ENCODE data around the gene CDH26.

Gene CDH26

DNA sequence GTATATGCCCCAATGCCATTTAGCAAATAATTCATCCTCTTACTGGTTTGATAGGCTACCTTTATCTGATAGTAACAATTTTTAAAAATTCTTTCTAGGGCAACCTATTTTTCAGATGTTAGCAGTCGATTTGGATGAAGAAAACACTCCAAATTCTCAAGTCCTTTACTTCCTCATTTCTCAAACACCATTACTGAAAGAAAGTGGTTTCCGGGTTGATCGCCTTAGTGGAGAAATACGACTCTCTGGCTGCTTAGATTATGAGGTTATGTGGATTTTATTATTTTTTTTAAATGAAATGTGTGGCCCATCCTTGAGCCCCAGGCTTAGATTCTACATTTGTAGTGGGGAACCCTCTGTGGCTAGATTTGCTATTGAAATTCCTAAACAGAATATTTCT, 26.3 kb downstream of the CDH26 start:
- TF ChIP-seq, protein P1, sequence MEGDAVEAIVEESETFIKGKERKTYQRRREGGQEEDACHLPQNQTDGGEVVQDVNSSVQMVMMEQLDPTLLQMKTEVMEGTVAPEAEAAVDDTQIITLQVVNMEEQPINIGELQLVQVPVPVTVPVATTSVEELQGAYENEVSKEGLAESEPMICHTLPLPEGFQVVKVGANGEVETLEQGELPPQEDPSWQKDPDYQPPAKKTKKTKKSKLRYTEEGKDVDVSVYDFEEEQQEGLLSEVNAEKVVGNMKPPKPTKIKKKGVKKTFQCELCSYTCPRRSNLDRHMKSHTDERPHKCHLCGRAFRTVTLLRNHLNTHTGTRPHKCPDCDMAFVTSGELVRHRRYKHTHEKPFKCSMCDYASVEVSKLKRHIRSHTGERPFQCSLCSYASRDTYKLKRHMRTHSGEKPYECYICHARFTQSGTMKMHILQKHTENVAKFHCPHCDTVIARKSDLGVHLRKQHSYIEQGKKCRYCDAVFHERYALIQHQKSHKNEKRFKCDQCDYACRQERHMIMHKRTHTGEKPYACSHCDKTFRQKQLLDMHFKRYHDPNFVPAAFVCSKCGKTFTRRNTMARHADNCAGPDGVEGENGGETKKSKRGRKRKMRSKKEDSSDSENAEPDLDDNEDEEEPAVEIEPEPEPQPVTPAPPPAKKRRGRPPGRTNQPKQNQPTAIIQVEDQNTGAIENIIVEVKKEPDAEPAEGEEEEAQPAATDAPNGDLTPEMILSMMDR (IDR thresholded peaks at IDR 0.05; ENCODE audit: low read depth, low read length), result no peak
- DNase-seq (ENCODE audit: extremely low read depth, low read depth), result no peak

GRCh38 chr20:59985164-59985563, 26.9 kb downstream of the CDH26 start:
- TF ChIP-seq, protein P1 (IDR thresholded peaks at IDR 0.05; ENCODE audit: low read depth, low read length), result no peak
- no peak for DNase-seq (ENCODE audit: extremely low read depth, low read depth)

GRCh38 chr20:59985864-59986263, 27.6 kb downstream of the CDH26 start:
- DNase-seq (ENCODE audit: extremely low read depth, low read depth), result no peak
- TF ChIP-seq, protein P1 (IDR thresholded peaks at IDR 0.05; ENCODE audit: low read depth, low read length), result no peak

DNA sequence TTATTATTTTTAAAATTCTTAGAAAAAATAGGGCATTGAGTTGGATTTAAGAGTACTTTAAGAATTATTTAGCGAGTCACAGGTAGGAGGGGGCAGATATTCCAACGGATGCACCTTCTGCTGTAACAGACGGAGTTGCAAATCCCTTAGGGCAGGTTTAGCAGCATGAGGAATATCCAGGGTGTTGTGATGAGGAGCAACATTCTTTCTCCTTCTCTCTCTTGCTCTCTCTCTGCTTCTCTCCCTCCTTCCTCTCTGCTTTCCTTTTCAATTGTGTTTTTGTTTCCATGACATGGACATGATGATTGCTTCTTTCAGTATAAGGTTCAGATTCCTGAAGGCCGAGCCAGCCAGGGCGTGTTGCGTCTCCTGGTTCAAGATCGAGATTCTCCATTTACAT, 28.9 kb downstream of the CDH26 start:
- TF ChIP-seq, protein P1 (IDR thresholded peaks at IDR 0.05; ENCODE audit: low read depth, low read length), result no peak
- DNase-seq (ENCODE audit: extremely low read depth, low read depth), result no peak

- DNase-seq (ENCODE audit: extremely low read depth, low read depth), result no peak
Observed at GRCh38 chr20:59988141-59988540, 29.9 kb downstream of the CDH26 start.

GRCh38 chr20:59992526-59993084, 34.4 kb downstream of the CDH26 start:
- TF ChIP-seq, protein P1 (IDR thresholded peaks at IDR 0.05; ENCODE audit: low read depth, low read length), result no peak
- no peak for DNase-seq (ENCODE audit: extremely low read depth, low read depth)

More at GRCh38 chr20:59988141-59988540, 29.9 kb downstream of the CDH26 start:
- TF ChIP-seq, protein P1 (IDR thresholded peaks at IDR 0.05; ENCODE audit: low read depth, low read length), result no peak

DNA sequence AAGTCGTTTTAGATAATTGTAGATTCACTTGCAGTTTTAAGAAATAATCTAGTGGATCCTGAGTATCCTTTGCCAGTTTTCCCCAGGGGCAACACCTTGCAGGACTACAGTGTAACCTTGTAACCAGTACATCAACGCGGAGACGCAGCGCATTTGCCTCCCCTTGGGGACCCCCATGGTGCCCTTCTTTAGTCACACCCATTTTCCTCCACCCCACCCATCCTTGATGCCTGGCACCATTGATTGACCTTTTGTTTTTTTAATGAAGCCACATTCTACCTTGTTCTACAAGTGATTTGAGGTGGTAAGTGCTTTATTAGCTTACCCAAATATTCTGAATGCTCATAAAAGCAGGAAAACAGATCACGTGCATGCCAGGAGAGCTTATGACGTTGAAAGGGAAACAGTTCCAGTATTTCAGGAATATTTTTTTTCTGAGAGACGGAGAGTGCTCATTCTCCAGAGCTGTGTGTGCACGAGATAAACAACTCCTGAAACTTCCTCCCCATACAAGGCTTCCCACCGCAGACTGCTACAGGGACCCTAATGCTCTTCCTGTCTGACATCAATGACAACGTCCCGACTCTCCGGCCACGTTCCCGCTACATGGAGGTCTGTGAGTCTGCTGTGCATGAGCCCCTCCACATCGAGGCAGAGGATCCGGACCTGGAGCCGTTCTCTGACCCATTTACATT, 35.7 kb downstream of the CDH26 start:
- TF ChIP-seq, protein P1 (IDR thresholded peaks at IDR 0.05; ENCODE audit: low read depth, low read length), result no peak
- DNase-seq (ENCODE audit: extremely low read depth, low read depth), result no peak
